Measurements from ENCODE around the gene MED27.

- TF ChIP-seq ZNF138 (CRISPR knock-in tag; IDR thresholded peaks at IDR 0.05; ENCODE audit: low read depth): no peak
- TF ChIP-seq TCF7L2 (IDR thresholded peaks at IDR 0.05; ENCODE audit: low read depth, low read length): no peak
- TF ChIP-seq SALL2 (CRISPR knock-in tag; IDR thresholded peaks at IDR 0.05): no peak
- no peak for TF ChIP-seq NFKBIZ (CRISPR knock-in tag; IDR thresholded peaks at IDR 0.05)
- no peak for TF ChIP-seq PREB (CRISPR knock-in tag; IDR thresholded peaks at IDR 0.05)
- no peak for TF ChIP-seq NCOA1 (CRISPR knock-in tag; IDR thresholded peaks at IDR 0.05)
Measured at GRCh38 chr9:132030626-132031325, 48.9 kb downstream of the MED27 start.
